RPMI8226 (cell line): Measurements from ENCODE around the gene SMYD5.
A peak's percentile ranks its signal among the peaks of the same experiment; 100 is the strongest.
"Not testable (repeated sequence)": the region's sequence is repeated elsewhere in the genome, so short reads cannot be mapped to it uniquely, and the experiment has no call there.

ENCODE experiments used
- DNase-seq: peaks from one replicate; pipeline ENCODE4 v3.0.0-alpha.2; 2015

Gene SMYD5

GRCh38 chr2:73214120-73215035 lies at the start of gene SMYD5:
Gene SMYD5, plus strand, starts transcription at chr2:73214245. Its CDS starts 22 bp downstream, at chr2:73214267.
- DNase-seq, result peak; percentile 92

GRCh38 chr2:73165978-73166377 lies 48.1 kb upstream of the SMYD5 start:
- not testable (repeated sequence) for DNase-seq

- not testable (repeated sequence) for DNase-seq
These were observed 47.2 kb upstream of the SMYD5 start for GRCh38 chr2:73166813-73167212.

- not testable (repeated sequence) for DNase-seq
These were observed 45.7 kb upstream of the SMYD5 start for GRCh38 chr2:73168348-73168747.

- DNase-seq, result not testable (repeated sequence)
These were observed 43.7 kb upstream of the SMYD5 start for GRCh38 chr2:73170341-73170740.

GRCh38 chr2:73172963-73173362 lies 41.1 kb upstream of the SMYD5 start:
- DNase-seq, result no peak

- no peak for DNase-seq
These were observed 40.3 kb upstream of the SMYD5 start for GRCh38 chr2:73173781-73174180.

GRCh38 chr2:73174244-73174643 lies 39.8 kb upstream of the SMYD5 start:
- no peak for DNase-seq

GRCh38 chr2:73174941-73175662 lies 38.9 kb upstream of the SMYD5 start:
- no peak for DNase-seq

- peak; percentile 91 for DNase-seq
These were observed 38.3 kb upstream of the SMYD5 start for GRCh38 chr2:73175663-73176204.

GRCh38 chr2:73176205-73176880 lies 37.7 kb upstream of the SMYD5 start:
- DNase-seq, result no peak

- peak; percentile 89 for DNase-seq
These were observed 37.0 kb upstream of the SMYD5 start for GRCh38 chr2:73176881-73177644.

GRCh38 chr2:73177645-73178255 lies 36.3 kb upstream of the SMYD5 start:
- no peak for DNase-seq

GRCh38 chr2:73185965-73186364 lies 28.1 kb upstream of the SMYD5 start:
- DNase-seq, result no peak

GRCh38 chr2:73187549-73187948 lies 26.5 kb upstream of the SMYD5 start:
- DNase-seq, result no peak

- DNase-seq, result no peak
These were observed 16.5 kb upstream of the SMYD5 start for GRCh38 chr2:73197579-73197978.

- DNase-seq, result not testable (repeated sequence)
These were observed 13.8 kb upstream of the SMYD5 start for GRCh38 chr2:73200281-73200680.

- DNase-seq, result no peak
These were observed 11.6 kb upstream of the SMYD5 start, which contains the start of gene NOTO for GRCh38 chr2:73202156-73203054. Gene NOTO, plus strand, starts transcription at chr2:73202574. Its CDS starts 93 bp downstream, at chr2:73202667.

GRCh38 chr2:73203055-73203681 lies 10.9 kb upstream of the SMYD5 start:
- DNase-seq, result no peak

GRCh38 chr2:73205611-73206010 lies 8.4 kb upstream of the SMYD5 start:
- no peak for DNase-seq
